OCI-LY3 (cell line): ENCODE results near the gene ARMC10.

Source experiments
- CTCF ChIP-seq: fragments of 200-600, 300-600 bp; sonication (generic); IDR thresholded peaks from 2 replicates; pipeline ENCODE4 v1.5.1; 2014; ENCODE audit warnings: antibody characterized with exemption, low read length, low read depth
- EZH2phosphoT487 ChIP-seq: fragments of 200-600 bp; shearing (Covaris generic); IDR thresholded peaks from 2 replicates; pipeline ENCODE4 v1.6.1; 2018; ENCODE audit warnings: antibody characterized with exemption, mixed run types, low read depth

GRCh38 chr7:103113164-103113563, 38.2 kb downstream of the ARMC10 start:
- TF ChIP-seq CTCF (no peak), EZH2phosphoT487 (no peak)
